ENCODE measurements around the gene SUFU. TPM values are rescaled to one million over a fixed set of nuclear protein-coding genes. Genes with fewer than 3 reads are reported as not detected.

Gene SUFU
- total RNA-seq, 4 donors from 2014 or later, result 3.7 to 10.1 (median 7.1) TPM

DNA sequence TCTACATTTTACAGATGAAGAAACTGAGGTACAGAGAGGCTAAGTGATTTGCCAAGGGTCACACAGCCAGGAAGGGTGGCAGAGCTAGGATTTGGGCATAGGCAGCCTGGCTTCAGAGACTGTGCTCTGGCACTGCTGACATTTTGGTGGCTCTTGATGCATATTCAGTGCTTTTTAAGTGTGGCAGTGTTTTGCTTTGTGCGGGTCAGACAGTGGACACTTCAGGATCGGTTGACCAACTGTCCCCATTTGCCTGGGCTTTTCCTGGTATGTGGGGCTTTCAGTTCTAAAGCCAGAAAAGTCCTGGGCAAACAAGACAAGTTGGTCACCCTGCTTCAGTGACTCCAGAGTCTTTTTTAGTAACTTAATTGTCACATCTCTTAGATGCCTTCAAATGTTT, 35.0 kb downstream of the SUFU start:
- no peak for TF ChIP-seq CTCF (IDR thresholded peaks at IDR 0.05)
- DNase-seq (ENCODE audit: low spot score), result no peak
- ATAC-seq (ENCODE audit: low FRiP score), result no peak

- no peak for DNase-seq (ENCODE audit: low spot score)
- ATAC-seq (ENCODE audit: low FRiP score), result no peak
- TF ChIP-seq CTCF (IDR thresholded peaks at IDR 0.05), result no peak
Observed at GRCh38 chr10:102540023-102540422, 36.3 kb downstream of the SUFU start.

- DNase-seq (ENCODE audit: low spot score), result no peak
- ATAC-seq (ENCODE audit: low FRiP score), result peak; percentile 49
- no peak for TF ChIP-seq CTCF (IDR thresholded peaks at IDR 0.05)
Observed at GRCh38 chr10:102542800-102543418, 39.1 kb downstream of the SUFU start.

DNA sequence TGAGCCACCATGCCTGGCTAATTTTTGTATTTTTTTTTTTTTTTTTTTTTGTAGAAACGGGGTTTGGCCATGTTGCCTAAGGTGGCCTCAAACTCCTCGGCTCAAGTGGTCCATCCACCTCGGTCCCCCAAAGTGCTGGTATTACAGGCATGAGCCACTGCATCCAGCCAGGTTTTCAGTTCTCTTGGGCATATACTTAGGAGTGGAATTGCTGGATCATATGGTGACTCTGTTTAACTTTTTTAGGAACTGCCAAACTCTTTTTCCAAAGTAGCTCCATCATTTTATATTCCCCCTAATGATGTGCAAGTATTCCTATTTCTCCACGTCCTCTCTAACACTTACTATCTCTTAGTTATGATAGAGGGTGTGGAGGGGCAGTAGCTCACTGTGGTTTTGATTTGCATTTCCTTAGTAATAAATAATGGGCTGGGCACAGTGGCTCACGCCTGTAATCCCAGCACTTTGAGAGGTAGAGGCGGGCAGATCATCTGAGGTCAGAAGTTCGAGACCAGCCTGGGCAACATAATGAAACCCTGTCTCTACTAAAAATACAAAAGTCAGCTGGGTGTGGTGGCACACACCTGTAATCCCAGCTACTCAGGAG, 41.6 kb downstream of the SUFU start:
- ATAC-seq (ENCODE audit: low FRiP score), result no peak
- DNase-seq (ENCODE audit: low spot score), result no peak
- no peak for TF ChIP-seq CTCF (IDR thresholded peaks at IDR 0.05)

DNA sequence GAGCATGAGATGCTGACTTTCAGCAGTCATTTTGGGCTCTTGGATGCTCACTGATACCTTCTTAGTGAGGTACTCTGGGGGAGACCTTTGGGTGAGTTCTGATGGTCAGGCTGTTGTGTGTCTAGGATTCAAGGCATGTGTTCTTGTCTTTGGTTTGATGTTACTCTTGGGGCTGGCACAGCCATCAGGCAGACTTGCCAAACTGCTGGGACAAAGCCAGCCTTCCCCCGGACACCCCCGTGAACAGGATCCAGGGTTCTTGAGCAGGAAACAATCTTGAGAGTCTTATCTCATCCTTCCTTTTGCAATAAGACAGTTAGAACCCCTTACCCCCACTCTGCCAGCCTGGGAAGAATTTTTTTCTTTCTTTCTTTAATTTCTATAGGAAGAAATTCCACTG, 42.2 kb downstream of the SUFU start:
- no peak for TF ChIP-seq CTCF (IDR thresholded peaks at IDR 0.05)
- DNase-seq (ENCODE audit: low spot score) (no peak), ATAC-seq (ENCODE audit: low FRiP score) (no peak)

DNA sequence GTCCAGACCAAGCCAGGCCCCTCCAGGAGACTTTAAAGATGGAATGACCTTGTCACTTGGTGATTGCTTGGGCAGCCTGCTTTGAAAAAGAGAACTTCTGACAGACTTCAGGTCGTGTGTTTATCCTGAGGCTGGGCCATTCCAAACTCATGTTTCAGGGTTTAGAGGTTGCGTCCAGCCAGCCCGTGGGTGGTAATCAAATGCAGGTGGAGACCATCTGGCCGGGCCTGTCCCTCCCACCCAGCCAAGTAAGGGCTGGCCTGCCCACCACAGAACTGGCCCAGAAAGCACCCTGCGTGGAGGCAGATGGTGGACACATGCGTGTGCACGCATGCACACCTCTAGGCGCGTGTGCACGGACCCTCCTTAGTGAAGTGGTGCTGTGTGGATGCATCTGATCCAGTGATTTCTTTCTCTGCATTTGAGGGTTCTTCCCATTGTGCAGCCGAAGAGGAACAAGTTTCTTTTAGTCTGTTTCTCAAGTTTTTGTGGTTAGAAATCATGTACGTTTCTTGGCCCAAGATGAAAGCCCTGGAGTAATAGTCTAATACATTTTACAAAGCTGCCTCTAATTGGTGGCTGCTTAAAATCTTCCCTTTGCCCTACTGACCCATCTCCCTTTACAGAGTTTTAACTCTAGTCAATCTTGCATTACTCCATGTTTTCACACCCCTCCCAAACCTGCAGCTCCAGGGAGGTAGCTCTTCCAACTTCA, 43.0 kb downstream of the SUFU start:
- ATAC-seq (ENCODE audit: low FRiP score) (no peak), DNase-seq (ENCODE audit: low spot score) (no peak)
- no peak for TF ChIP-seq CTCF (IDR thresholded peaks at IDR 0.05)

Measured in omental fat pad (tissue), 4 donors.